ENCODE measurements around the gene RGS19. TPM values are rescaled to one million over a fixed set of nuclear protein-coding genes. Genes with fewer than 3 reads are reported as not detected.
"Not testable (repeated sequence)": the region's sequence is repeated elsewhere in the genome, so short reads cannot be mapped to it uniquely, and the experiment has no call there.

RGS19 gene, protein sequence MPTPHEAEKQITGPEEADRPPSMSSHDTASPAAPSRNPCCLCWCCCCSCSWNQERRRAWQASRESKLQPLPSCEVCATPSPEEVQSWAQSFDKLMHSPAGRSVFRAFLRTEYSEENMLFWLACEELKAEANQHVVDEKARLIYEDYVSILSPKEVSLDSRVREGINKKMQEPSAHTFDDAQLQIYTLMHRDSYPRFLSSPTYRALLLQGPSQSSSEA
- total RNA-seq (2012; rRNA removed): 5.8 and 12.5 TPM in 2 replicates

DNA sequence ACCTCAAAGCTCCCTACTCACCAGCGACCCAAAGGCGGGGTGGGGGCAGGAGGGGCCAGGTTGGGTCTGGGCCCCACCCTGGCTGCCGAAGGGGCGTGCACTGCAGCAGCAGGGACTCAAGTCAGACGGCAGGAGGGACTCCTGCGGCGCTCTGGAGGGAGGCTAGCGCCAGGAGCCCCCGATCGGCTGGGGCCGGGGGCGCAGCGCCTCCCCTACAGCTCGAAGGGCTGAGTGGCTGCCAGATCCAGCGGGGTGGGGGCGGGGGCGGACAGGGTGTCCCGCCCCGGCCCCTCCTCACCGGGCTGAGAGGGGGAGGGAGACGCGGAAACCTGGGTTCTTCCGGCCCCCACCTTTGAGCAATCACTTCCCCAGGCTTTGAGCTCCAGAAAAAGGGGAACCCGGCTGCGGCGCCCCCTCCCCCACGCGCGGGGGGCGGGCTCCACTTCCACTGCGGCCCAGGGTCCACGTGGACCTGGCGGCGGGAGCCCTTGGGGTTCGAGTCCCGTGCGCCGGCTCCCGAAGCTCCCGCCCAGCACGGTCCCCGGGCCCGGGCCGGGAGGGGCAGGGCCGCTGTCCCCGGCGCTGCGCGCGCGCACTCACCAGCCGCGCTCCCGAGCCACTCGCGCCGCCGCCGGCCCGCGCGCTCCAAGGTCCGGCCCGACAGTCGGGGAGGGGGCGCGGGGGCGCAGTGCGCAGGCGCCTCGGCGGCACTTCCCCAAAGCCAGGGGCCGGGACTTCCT, at the start of gene RGS19:
Gene RGS19, minus strand, starts transcription at position 246 of the 740 bp plus-strand sequence. CDS start 2,632 bp downstream, outside the sequence.
- Histone ChIP-seq H3K27me3 (ENCODE audit: control insufficient read depth, insufficient read depth, low read length) (peaks cover 15% of the 10 kb centered on the region), H3K9ac (ENCODE audit: low read depth, low read length) (peak within 1 kb of the TSS; percentile 88), H3K4me3 (ENCODE audit: low read length) (peak within 1 kb of the TSS; percentile 90), H3K4me2 (ENCODE audit: low read length) (peak within 1 kb of the TSS; percentile 97), H3K36me3 (ENCODE audit: insufficient read depth, low read length) (no peaks in the 10 kb centered on the region), H3K9me3 (replicated peaks; ENCODE audit: low read length) (no peaks in the 10 kb centered on the region), H3K4me1 (ENCODE audit: control insufficient read depth, insufficient read depth, low read length) (peaks cover 37% of the 10 kb centered on the region)

DNA sequence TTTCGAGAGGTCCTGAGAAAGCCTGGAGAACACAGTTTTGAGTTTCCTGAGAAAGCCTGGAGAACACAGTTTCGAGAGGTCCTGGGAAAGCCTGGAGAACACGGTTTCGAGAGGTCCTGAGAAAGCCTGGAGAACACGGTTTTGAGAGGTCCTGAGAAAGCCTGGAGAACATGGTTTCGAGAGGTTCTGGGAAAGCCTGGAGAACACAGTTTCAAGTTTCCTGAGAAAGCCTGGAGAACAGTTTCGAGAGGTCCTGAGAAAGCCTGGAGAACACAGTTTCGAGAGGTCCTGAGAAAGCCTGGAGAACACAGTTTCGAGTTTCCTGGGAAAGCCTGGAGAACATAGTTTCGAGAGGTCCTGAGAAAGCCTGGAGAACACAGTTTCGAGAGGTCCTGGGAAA, 44.2 kb upstream of the RGS19 start:
- not testable (repeated sequence) for H3K36me3 ChIP-seq (ENCODE audit: insufficient read depth, low read length); H3K4me1 ChIP-seq (ENCODE audit: control insufficient read depth, insufficient read depth, low read length); H3K9ac ChIP-seq (ENCODE audit: low read depth, low read length); H3K9me3 ChIP-seq (replicated peaks; ENCODE audit: low read length); H3K4me2 ChIP-seq (ENCODE audit: low read length); H3K4me3 ChIP-seq (ENCODE audit: low read length)
- H3K27me3 ChIP-seq (ENCODE audit: control insufficient read depth, insufficient read depth, low read length): peaks cover 39% of the 10 kb centered on the region

DNA sequence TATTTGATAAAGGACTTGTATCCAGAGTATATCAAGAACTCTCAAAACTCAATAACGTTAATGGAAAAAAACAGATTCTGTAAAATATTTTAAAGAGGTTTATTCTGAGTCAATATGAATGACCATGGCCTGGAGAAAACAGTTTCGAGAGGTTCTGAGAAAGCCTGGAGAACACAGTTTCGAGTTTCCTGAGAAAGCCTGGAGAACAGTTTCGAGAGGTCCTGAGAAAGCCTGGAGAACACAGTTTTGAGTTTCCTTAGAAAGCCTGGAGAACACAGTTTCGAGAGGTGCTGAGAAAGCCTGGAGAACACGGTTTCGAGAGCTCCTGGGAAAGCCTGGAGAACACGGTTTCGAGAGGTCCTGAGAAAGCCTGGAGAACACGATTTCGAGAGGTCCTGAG, 43.6 kb upstream of the RGS19 start:
- not testable (repeated sequence) for H3K4me2 ChIP-seq (ENCODE audit: low read length); H3K4me3 ChIP-seq (ENCODE audit: low read length); H3K36me3 ChIP-seq (ENCODE audit: insufficient read depth, low read length); H3K4me1 ChIP-seq (ENCODE audit: control insufficient read depth, insufficient read depth, low read length); H3K9ac ChIP-seq (ENCODE audit: low read depth, low read length); H3K9me3 ChIP-seq (replicated peaks; ENCODE audit: low read length)
- peaks cover 34% of the 10 kb centered on the region for H3K27me3 ChIP-seq (ENCODE audit: control insufficient read depth, insufficient read depth, low read length)

DNA sequence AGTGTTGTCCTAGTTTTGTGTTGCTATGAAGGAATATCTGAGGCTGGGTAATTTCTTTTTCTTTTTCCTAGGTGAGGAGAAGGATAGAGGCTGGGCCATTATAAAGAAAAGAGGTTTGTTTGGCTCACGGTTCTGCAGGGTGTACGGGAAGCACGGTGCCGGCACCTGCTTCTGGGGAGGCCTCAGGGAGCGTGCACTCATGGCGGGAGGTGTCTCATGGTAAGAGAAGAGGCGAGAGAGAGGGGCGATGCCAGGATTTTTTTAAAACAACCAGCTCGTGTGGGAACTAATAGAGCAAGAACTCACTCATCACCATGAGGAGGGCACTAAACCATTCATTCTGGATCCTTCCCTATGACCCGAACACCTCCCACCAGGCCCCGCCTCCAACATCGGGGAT, 42.3 kb upstream of the RGS19 start:
- H3K9me3 ChIP-seq (replicated peaks; ENCODE audit: low read length): no peaks in the 10 kb centered on the region
- H3K36me3 ChIP-seq (ENCODE audit: insufficient read depth, low read length): no peaks in the 10 kb centered on the region
- H3K27me3 ChIP-seq (ENCODE audit: control insufficient read depth, insufficient read depth, low read length): peaks cover 37% of the 10 kb centered on the region

DNA sequence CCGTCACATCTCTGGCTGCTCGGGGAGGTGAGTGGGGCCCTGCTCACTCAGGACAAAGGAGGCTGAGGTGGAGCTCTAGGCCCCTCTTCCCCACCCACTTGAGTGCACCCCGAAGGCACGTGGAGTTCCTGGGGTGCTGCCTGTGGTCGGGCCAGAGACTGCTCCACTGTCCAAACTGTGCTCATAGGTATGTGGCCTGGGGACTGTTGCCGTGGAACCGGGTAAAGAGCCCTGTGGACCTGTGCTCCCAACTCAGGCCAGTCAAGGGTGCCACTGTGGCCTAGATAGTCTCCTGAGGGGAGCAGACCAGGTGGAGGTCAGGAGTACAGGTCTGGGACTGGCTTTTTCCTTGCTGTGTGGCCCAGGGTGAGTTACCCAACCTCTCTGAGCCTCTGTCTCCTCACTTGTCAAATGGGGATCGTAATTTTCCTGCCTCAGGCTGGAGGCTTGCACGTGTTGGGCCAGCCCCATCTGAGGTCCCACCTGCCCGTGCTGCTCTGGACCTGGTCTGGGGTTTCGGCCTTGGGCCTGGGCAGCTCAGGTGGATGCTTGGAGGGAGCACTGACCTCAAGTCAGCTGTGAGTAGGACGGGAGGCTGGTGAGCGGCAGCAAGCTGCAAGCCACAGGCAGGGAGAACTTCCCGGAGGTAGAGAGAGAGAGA, 40.5 kb upstream of the RGS19 start:
- Histone ChIP-seq H3K9ac (ENCODE audit: low read depth, low read length) (no peak overlapping the region), H3K36me3 (ENCODE audit: insufficient read depth, low read length) (no peaks in the 10 kb centered on the region), H3K4me3 (ENCODE audit: low read length) (no peak overlapping the region), H3K27me3 (ENCODE audit: control insufficient read depth, insufficient read depth, low read length) (peaks cover 55% of the 10 kb centered on the region), H3K4me2 (ENCODE audit: low read length) (peak overlapping the region; percentile 77), H3K4me1 (ENCODE audit: control insufficient read depth, insufficient read depth, low read length) (no peaks in the 10 kb centered on the region), H3K9me3 (replicated peaks; ENCODE audit: low read length) (no peaks in the 10 kb centered on the region)

More for the DNA sequence above, 42.3 kb upstream of the RGS19 start:
- no peaks in the 10 kb centered on the region for H3K4me1 ChIP-seq (ENCODE audit: control insufficient read depth, insufficient read depth, low read length)
- no peak overlapping the region for H3K4me2 ChIP-seq (ENCODE audit: low read length)
- H3K4me3 ChIP-seq (ENCODE audit: low read length): no peak overlapping the region
- H3K9ac ChIP-seq (ENCODE audit: low read depth, low read length): no peak overlapping the region

DNA sequence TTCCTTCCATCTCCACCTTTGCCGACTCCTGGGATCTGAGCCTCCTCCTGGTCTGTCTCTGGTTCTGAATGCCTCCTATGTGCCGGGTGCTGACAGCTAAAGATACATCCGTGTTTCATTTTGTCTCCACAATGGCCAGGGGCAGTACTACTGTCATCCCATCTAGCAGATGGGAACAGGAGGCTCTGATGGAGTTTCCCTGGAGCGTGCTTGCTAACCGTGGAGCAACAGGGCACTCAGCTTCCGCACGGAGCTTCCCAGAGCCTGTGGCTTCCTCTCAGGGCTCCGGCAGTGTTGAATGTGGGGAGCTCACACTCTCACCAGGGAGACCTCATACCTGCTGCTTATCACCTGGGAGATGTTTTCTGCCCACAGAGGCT, 40.0 kb upstream of the RGS19 start:
- Histone ChIP-seq H3K36me3 (ENCODE audit: insufficient read depth, low read length) (no peaks in the 10 kb centered on the region), H3K4me2 (ENCODE audit: low read length) (no peak overlapping the region), H3K9me3 (replicated peaks; ENCODE audit: low read length) (no peaks in the 10 kb centered on the region), H3K27me3 (ENCODE audit: control insufficient read depth, insufficient read depth, low read length) (peaks cover 56% of the 10 kb centered on the region), H3K4me3 (ENCODE audit: low read length) (no peak overlapping the region), H3K4me1 (ENCODE audit: control insufficient read depth, insufficient read depth, low read length) (no peaks in the 10 kb centered on the region), H3K9ac (ENCODE audit: low read depth, low read length) (no peak overlapping the region)

DNA sequence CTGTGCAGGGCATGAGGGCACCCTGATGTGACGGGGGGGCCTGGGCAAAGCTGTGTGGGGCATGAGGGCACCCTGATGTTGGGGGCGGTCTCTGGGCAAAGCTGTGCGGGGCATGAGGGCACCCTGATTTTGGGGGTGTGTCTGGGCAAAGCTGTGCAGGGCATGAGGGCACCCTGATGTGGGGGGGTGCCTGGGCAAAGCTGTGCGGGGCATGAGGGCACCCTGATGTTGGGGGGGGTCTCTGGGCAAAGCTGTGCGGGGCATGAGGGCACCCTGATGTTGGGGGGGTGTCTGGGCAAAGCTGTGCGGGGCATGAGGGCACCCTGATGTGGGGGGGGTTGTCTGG, 38.1 kb upstream of the RGS19 start:
- H3K4me1 ChIP-seq (ENCODE audit: control insufficient read depth, insufficient read depth, low read length); H3K4me2 ChIP-seq (ENCODE audit: low read length); H3K9ac ChIP-seq (ENCODE audit: low read depth, low read length); H3K9me3 ChIP-seq (replicated peaks; ENCODE audit: low read length); H3K36me3 ChIP-seq (ENCODE audit: insufficient read depth, low read length); H3K4me3 ChIP-seq (ENCODE audit: low read length): not testable (repeated sequence)
- H3K27me3 ChIP-seq (ENCODE audit: control insufficient read depth, insufficient read depth, low read length): peaks cover 61% of the 10 kb centered on the region

DNA sequence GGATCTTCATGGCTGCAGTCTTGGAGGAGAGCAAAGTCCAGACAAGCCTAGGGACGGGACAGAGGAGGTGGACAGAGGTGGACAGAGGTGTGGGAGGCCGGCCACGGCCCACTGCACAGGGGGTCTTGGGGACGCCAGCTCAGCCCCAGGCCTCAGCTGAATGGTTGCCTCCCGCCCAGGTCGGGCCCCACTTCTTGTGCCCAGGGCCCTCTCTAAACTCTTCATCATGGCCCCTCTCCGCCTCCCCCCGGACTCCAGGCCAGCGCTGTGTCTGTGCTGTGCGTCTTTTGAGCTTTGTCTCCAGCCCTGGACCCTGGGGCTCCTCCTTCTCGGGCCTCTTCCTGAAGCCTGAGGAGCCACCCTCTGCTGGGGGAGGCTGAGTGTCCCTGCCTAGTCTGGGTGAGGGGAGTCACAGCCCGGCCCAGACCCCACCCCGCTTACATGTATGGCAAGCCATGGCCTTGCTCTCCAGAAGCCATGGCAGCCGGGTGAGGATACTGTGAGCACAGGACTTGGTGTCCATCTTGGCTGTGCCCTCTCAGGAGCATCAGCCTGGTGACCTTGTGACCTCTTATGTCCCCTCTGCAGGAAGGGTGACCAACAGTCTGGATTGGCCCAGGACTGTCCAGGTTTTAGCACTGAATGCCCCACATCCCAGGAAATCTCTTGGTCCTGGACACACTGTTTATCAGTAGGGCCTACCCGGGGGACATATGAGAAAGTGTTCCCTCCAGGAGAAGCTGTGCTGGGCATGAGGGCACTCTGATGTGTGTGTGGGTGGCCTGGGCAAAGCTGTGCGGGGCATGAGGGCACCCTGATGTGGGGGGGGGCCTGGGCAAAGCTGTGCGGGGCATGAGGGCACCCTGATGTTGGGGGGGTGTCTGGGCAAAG, 37.5 kb upstream of the RGS19 start:
- Histone ChIP-seq H3K4me2 (ENCODE audit: low read length) (no peak overlapping the region), H3K9me3 (replicated peaks; ENCODE audit: low read length) (no peaks in the 10 kb centered on the region), H3K9ac (ENCODE audit: low read depth, low read length) (no peak overlapping the region), H3K36me3 (ENCODE audit: insufficient read depth, low read length) (no peaks in the 10 kb centered on the region), H3K4me3 (ENCODE audit: low read length) (no peak overlapping the region), H3K27me3 (ENCODE audit: control insufficient read depth, insufficient read depth, low read length) (peaks cover 61% of the 10 kb centered on the region), H3K4me1 (ENCODE audit: control insufficient read depth, insufficient read depth, low read length) (no peaks in the 10 kb centered on the region)

DNA sequence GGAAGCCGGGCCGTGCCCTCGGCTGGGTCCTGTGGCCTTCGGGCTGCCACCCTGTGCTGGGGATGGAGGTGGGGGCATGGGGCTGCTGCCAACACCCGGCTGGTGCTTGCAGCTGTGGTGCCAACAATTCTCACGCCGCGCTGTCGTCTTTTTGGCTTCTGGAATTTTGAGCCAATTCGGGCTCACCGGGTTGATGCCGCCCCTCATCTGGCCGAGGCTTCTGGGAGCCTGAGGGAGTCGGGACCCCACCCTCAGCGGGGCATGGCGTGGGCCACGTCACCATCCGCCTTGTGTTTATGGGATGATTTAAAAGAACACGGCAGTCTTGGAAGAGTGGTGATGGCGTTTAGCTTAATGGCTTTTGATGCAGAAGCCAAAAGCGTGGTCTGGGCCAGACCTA, 36.7 kb upstream of the RGS19 start:
- H3K9me3 ChIP-seq (replicated peaks; ENCODE audit: low read length): no peaks in the 10 kb centered on the region
- H3K9ac ChIP-seq (ENCODE audit: low read depth, low read length): no peak overlapping the region
- H3K4me3 ChIP-seq (ENCODE audit: low read length): no peak overlapping the region
- peak overlapping the region; percentile 45 for H3K4me2 ChIP-seq (ENCODE audit: low read length)
- no peaks in the 10 kb centered on the region for H3K4me1 ChIP-seq (ENCODE audit: control insufficient read depth, insufficient read depth, low read length)
- H3K36me3 ChIP-seq (ENCODE audit: insufficient read depth, low read length): no peaks in the 10 kb centered on the region
- peaks cover 53% of the 10 kb centered on the region for H3K27me3 ChIP-seq (ENCODE audit: control insufficient read depth, insufficient read depth, low read length)

DNA sequence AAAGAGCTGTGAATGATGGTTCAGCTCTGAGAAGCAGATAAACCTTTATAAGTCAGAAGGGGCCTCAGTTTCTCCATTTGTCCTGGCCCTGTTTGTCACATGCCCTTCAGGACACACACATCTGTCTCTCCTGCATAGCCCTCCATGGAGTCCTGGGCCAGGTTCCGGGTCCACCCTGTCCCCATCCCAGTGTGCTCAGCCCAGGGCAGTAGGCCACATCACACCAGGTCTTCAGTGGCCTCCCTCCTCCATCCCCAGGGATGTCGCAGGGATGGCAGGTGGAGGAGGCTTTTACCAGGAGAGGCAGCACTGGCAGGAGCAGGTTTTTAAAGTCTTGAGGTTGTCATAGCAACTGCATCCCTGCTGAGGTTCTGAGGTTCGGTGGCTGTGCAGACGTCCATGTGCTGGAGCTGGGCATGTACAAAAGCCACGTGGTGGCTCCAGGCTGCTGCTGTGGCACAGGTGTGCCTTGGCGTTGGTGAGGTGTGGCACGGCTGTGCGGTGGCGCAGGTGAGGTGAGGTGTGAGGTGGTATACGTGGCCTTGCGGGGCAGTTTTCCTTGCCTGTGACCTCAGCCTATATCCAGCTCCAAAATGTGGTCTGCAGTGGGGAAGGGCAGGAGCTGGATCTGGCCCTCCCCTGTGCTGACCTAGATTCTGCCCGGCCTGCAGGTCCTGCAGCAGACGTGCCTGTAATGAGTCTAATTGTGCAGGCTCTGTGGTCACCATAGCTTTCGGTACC, 36.0 kb upstream of the RGS19 start:
- no peak overlapping the region for H3K9ac ChIP-seq (ENCODE audit: low read depth, low read length)
- no peaks in the 10 kb centered on the region for H3K9me3 ChIP-seq (replicated peaks; ENCODE audit: low read length)
- H3K4me3 ChIP-seq (ENCODE audit: low read length): no peak overlapping the region
- H3K4me1 ChIP-seq (ENCODE audit: control insufficient read depth, insufficient read depth, low read length): no peaks in the 10 kb centered on the region
- no peak overlapping the region for H3K4me2 ChIP-seq (ENCODE audit: low read length)
- no peaks in the 10 kb centered on the region for H3K36me3 ChIP-seq (ENCODE audit: insufficient read depth, low read length)
- H3K27me3 ChIP-seq (ENCODE audit: control insufficient read depth, insufficient read depth, low read length): peaks cover 54% of the 10 kb centered on the region

Data from skeletal muscle satellite cell (primary cell).